Right cardiac atrium (tissue), 5 donors: ENCODE measurements around the gene ABCA7. TPM values are rescaled to one million over a fixed set of nuclear protein-coding genes. Genes with fewer than 3 reads are reported as not detected.
"Not testable (repeated sequence)": the region's sequence is repeated elsewhere in the genome, so short reads cannot be mapped to it uniquely, and the experiment has no call there.

Experiments
- ATAC-seq, 2 donors: fragments of 200-7000 bp; cut with Tn5 transposase; one replicate each; pipeline versions ENCODE4 v1.8.0 to v1.9.1; 2020; ENCODE audit warnings: moderate library complexity in 2 of 2, mild to moderate bottlenecking in 1 of 2
- DNase-seq, 3 donors: peaks; one replicate each; pipeline ENCODE4 v3.0.0-alpha.2; 2020
- H3K27ac ChIP-seq: one replicate; pipeline ENCODE4 v1.5.1; 2013; ENCODE audit warnings: mild to moderate bottlenecking, low read length, control low read depth, moderate library complexity
- H3K27me3 ChIP-seq: one replicate; pipeline ENCODE4 v1.6.1; 2013; ENCODE audit not compliant: control insufficient read depth, insufficient read depth
- H3K4me1 ChIP-seq: one replicate; pipeline ENCODE4 v1.6.1; 2013; ENCODE audit warnings: low read length; ENCODE audit not compliant: control insufficient read depth, insufficient read depth
- H3K4me3 ChIP-seq: one replicate; pipeline ENCODE4 v1.5.1; 2013; ENCODE audit warnings: low read length, control low read depth
- H3K9me3 ChIP-seq: one replicate; pipeline ENCODE4 v1.6.1; 2013; ENCODE audit warnings: low read length; ENCODE audit not compliant: control insufficient read depth
- WGBS: extraction: QIAGEN DNeasy Blood & Tissue Kit; methylation state at CpG from one replicate; pipeline ENCODE4 v1.1.7; 2013; 5-methylcytosine and 5-hydroxymethylcytosine counted together
- intact Hi-C, 4 donors: fragments of 100-400 bp; cut with DNase I; formaldehyde crosslinking; loops; one replicate each; pipeline versions ENCODE4 v1.11.0 to v1.14.0; 2022 to 2023
- polyA plus RNA-seq: library from polyadenylated mRNA; stranded (reverse); fragments of 200-250 nt; gene quantifications from one replicate; pipeline ENCODE4 v1.2.3, GENCODE V29; 2013
- total RNA-seq, 4 donors: library from RNA; stranded (reverse); fragmentation: NEBNext Ultra II Directional; extraction: Animal tissue kit (Norgen Biotek cat#: 25700); gene quantifications; one replicate each; pipeline ENCODE4 v1.2.1, GENCODE V29; 2021
- donor health status: healthy with polysubstance abuse.
- donor health status: DM: no; HTN: yes; CAD: no.
- donor health status: DM: no; HTN: no; CAD: no.
- donor health status: DM: no; HTN: yes; CAD: no; lungs with severe emphysema.
- donor health status: DM: yes; HTN: yes; CAD: no.

ABCA7 gene
- total and polyA plus RNA-seq, 5 donors = 7.3 to 10.4 (median 9.1) TPM

DNA sequence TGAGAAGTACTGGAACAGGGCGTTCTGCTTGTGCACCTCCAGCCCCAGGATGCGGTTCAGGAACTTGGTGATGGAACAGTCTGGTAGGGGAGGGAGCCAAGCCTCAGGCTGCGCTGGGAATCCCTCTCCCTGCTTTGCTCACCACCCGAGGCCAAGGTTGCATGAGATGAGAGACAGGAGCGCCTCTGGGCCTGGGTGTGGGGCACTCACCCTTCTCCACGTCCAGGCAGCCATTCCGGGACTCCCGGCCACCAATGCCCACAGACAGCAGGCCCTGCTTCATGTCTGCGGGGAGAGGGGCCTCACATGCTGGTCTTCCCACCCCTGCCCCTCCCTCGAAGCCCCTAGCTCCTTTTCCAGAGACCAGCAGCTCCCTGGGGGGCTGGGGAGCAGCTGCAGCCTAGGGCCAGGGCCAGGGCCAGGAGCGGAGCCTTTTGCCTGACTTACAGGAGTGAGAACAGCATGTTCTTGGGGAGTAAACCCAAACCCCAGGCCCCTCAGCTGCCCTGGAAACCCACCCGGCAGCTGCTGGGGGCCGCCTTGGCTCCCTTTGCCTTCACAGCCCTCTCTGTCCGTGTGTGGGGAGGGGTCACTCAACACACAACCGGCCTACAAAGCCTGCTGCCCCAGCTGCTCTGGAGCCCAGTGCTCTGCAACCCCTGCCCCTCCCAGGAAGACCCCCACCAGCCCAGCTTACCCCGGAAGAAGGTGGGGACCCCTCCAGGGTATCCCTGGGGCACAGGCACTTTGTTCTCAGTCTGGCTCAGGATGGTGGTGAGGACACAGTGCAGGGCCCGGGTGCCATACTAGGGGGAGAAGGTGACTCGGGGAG is 71.1 kb downstream of the ABCA7 start:
- H3K9me3 ChIP-seq = no peaks in the 10 kb centered on the region
- ATAC-seq (no peak), DNase-seq (peak in 2 of 3 donors; percentile 54 to 66)
- intact Hi-C loops = loop anchor here in 3 of 4 donors (5.0 kb wide), 1 partner anchor 81 kb away; no protein-coding TSS in a partner anchor
- no peaks in the 10 kb centered on the region for H3K27me3 ChIP-seq
- no peak overlapping the region for H3K27ac ChIP-seq
- no peak overlapping the region for H3K4me3 ChIP-seq
- H3K4me1 ChIP-seq = no peaks in the 10 kb centered on the region
- 73% methylated on average over 18 of the region's 18 CpGs for WGBS

- WGBS = 78% methylated on average over 18 of the region's 18 CpGs
- H3K4me1 ChIP-seq = no peaks in the 10 kb centered on the region
- no peak overlapping the region for H3K27ac ChIP-seq
- no peaks in the 10 kb centered on the region for H3K9me3 ChIP-seq
- ATAC-seq (no peak), DNase-seq (peak in 1 of 3 donors; percentile 60)
- H3K4me3 ChIP-seq = no peak overlapping the region
- H3K27me3 ChIP-seq = no peaks in the 10 kb centered on the region
- intact Hi-C loops = loop anchor here in 3 of 4 donors (5.0 kb wide), 1 partner anchor 81 kb away; no protein-coding TSS in a partner anchor
Observed at GRCh38 chr19:1111641-1112267, 71.8 kb downstream of the ABCA7 start.

DNA sequence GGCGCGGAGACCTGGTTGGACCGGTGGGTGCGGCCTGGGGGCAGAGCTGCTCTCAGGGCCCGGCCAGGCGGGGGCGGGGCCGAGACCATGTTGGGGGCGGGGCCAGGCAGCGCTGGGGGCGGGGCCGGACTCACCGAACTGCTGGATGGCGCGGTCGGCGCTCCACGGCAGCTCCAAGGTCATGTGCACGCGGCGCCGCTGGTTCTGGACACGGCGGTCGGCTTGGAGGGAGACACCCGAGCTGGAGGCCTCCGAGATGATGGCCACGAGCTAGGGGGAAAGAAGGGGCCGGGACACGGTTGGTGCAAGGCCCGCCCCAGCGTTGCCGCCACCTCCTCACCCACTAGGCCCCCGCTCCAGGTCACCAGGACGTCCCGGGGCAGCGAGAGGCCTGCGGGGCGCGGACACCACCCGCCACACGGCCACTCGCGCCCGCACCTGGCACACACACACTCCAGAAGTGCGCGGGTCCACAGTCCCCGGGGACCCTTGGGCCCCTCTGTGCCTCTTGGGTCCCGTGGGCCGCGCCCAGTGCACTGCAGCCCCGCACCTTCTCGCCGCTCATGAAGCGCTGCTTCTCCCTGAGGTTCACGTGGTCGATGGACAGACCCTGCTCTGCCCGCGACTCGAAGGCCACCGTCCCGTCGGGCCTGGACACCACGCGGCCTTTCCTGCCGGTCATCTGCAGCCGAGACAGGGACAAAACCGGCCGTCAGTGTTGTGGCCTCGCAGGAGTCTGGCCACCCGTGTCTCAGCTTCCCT is 72.5 kb downstream of the ABCA7 start:
- H3K27me3 ChIP-seq = no peaks in the 10 kb centered on the region
- no peak overlapping the region for H3K4me3 ChIP-seq
- ATAC-seq (peak; percentile 22 to 28), DNase-seq (peak in 2 of 3 donors; percentile 83 to 85)
- no peaks in the 10 kb centered on the region for H3K9me3 ChIP-seq
- peak overlapping the region; percentile 32 for H3K27ac ChIP-seq
- no peaks in the 10 kb centered on the region for H3K4me1 ChIP-seq
- WGBS = 70% methylated on average over 71 of the region's 71 CpGs
- intact Hi-C loops = loop anchor here in 3 of 4 donors (5.0 kb wide), 1 partner anchor 80 kb away; no protein-coding TSS in a partner anchor

DNA sequence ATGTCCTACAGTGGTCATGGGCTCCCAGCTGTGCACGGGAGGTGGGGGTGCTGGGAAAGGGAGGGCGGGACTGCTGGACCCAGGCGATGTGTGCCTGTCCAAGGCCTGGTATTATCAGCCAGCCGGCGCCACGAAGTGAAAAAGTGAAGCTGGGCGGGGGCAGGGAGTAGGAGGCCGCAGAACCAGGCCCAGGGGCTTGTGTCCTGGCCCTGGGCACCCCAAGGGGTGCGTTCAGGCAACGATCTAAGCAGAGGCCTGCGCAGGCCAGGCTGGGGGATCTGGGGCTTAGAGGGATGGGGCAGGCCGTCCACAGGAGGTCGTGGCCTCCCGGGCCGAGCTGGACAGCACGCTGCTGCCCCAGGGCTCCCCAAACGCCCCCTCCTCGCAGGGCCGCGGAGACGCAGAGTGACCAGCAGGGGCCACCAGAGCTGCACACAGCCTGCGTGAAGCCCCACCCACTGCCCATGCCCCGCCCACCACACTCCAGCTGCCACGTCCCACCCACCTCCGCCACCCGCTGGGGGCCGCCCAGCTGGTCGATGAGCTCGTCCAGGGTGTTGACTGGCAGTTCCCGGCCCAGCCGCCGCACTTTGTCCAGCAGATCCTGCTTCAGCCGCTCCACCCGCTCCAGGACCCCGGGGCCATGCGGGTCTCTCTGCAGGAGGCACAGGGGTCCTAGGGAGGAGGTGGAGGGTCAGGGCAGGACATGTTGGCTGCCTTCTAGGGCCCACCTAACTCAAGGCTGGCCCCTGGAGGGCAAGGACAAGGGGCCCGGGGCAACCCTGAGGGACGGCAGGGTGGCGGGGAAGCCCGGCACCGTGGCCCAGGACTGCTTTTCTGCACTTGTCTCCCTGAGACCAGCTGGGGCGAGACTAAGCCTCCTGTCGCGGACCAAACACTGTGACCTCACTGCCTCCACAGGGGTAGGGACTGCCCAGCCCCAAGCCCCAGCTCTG is 73.4 kb downstream of the ABCA7 start:
- intact Hi-C loops = loop anchor here in 3 of 4 donors (5.0 kb wide), 1 partner anchor 79 kb away; no protein-coding TSS in a partner anchor
- WGBS = 21% methylated on average over 44 of the region's 44 CpGs

GRCh38 chr19:1113986-1114483 is 74.1 kb downstream of the ABCA7 start:
- Histone ChIP-seq H3K27me3 (no peaks in the 10 kb centered on the region), H3K4me3 (no peak overlapping the region), H3K27ac (no peak overlapping the region), H3K4me1 (no peaks in the 10 kb centered on the region), H3K9me3 (no peaks in the 10 kb centered on the region)
- peak in 2 of 3 donors; percentile 64 to 67 for DNase-seq
- no peak for ATAC-seq
- intact Hi-C loops = loop anchor here in 3 of 4 donors (5.0 kb wide), 1 partner anchor 78 kb away; no protein-coding TSS in a partner anchor
- WGBS = 89% methylated on average over 25 of the region's 25 CpGs

More for the DNA sequence above, 73.4 kb downstream of the ABCA7 start:
- Histone ChIP-seq H3K27me3 (no peaks in the 10 kb centered on the region), H3K4me1 (no peaks in the 10 kb centered on the region), H3K27ac (peak overlapping the region; percentile 32), H3K9me3 (no peaks in the 10 kb centered on the region), H3K4me3 (no peak overlapping the region)
- peak; percentile 90 to 91 for ATAC-seq
- peak; percentile 98 to 99 (median 99) for DNase-seq

- ATAC-seq, H3K27ac ChIP-seq, H3K27me3 ChIP-seq, H3K4me1 ChIP-seq, H3K9me3 ChIP-seq, H3K4me3 ChIP-seq, DNase-seq: not testable (repeated sequence)
- intact Hi-C loops = loop anchor here (5.0 kb wide), 1 partner anchor 78 kb away; no protein-coding TSS in a partner anchor
- WGBS = 97% methylated on average over 9 of the region's 9 CpGs
Observed at GRCh38 chr19:1114728-1115127, 74.8 kb downstream of the ABCA7 start.

Other genes starting within 250 kb of the ABCA7 start
- 100 to 1,000 TPM in 1 of 4 donors, 10 to 100 TPM in 3; 67.5 to 119 (median 82.3) TPM for gene PTBP1, start 242.7 kb upstream of the ABCA7 start, total RNA-seq
- gene PTBP1, start 242.7 kb upstream of the ABCA7 start, polyA plus RNA-seq = 42.9 TPM
- not detected for gene PLPPR3, start 218.2 kb upstream of the ABCA7 start, total RNA-seq
- gene PLPPR3, start 218.2 kb upstream of the ABCA7 start, polyA plus RNA-seq = 0.05 TPM
- gene AZU1, start 212.3 kb upstream of the ABCA7 start, total RNA-seq = not detected
- gene AZU1, start 212.3 kb upstream of the ABCA7 start, polyA plus RNA-seq = 0.11 TPM
- gene PRTN3, start 199.1 kb upstream of the ABCA7 start, total RNA-seq = not detected
- not detected for gene PRTN3, start 199.1 kb upstream of the ABCA7 start, polyA plus RNA-seq
- 1 to 10 TPM in 3 of 4 donors, under 1 TPM in 1; 0.85 to 2.6 (median 1.9) TPM for gene ELANE, start 187.8 kb upstream of the ABCA7 start, total RNA-seq
- gene ELANE, start 187.8 kb upstream of the ABCA7 start, polyA plus RNA-seq = 3.4 TPM
- 100 to 1,000 TPM; 221 to 590 (median 310) TPM for gene CFD, start 180.4 kb upstream of the ABCA7 start, total RNA-seq
- gene CFD, start 180.4 kb upstream of the ABCA7 start, polyA plus RNA-seq = 869 TPM
- 10 to 100 TPM; 23.9 to 28.4 (median 25.4) TPM for gene MED16, start 146.9 kb upstream of the ABCA7 start, total RNA-seq
- 21.3 TPM for gene MED16, start 146.9 kb upstream of the ABCA7 start, polyA plus RNA-seq
- not detected for gene RNU6-9, start 146.6 kb upstream of the ABCA7 start, total RNA-seq
- gene RNU6-9, start 146.6 kb upstream of the ABCA7 start, polyA plus RNA-seq = not detected
- gene R3HDM4, start 126.9 kb upstream of the ABCA7 start, total RNA-seq = 10 to 100 TPM; 18.6 to 31.2 (median 21.2) TPM
- 25.8 TPM for gene R3HDM4, start 126.9 kb upstream of the ABCA7 start, polyA plus RNA-seq
- not detected for gene KISS1R, start 122.8 kb upstream of the ABCA7 start, total RNA-seq
- not detected for gene KISS1R, start 122.8 kb upstream of the ABCA7 start, polyA plus RNA-seq
- gene ARID3A, start 114.1 kb upstream of the ABCA7 start, total RNA-seq = 1 to 10 TPM; 4.2 to 6.2 (median 5.6) TPM
- gene ARID3A, start 114.1 kb upstream of the ABCA7 start, polyA plus RNA-seq = 3.3 TPM
- gene WDR18, start 55.8 kb upstream of the ABCA7 start, total RNA-seq = 10 to 100 TPM; 12.2 to 24.0 (median 15.8) TPM
- 22.5 TPM for gene WDR18, start 55.8 kb upstream of the ABCA7 start, polyA plus RNA-seq
- gene GRIN3B, start 39.7 kb upstream of the ABCA7 start, total RNA-seq = under 1 TPM in 1 of 4 donors, not detected in 3; 0.06 TPM
- gene GRIN3B, start 39.7 kb upstream of the ABCA7 start, polyA plus RNA-seq = not detected
- gene TMEM259, start 19.0 kb upstream of the ABCA7 start, total RNA-seq = 100 to 1,000 TPM; 127 to 161 (median 143) TPM
- gene TMEM259, start 19.0 kb upstream of the ABCA7 start, polyA plus RNA-seq = 164 TPM
- not detected for gene RNU6-2, start 18.6 kb upstream of the ABCA7 start, total RNA-seq
- not detected for gene RNU6-2, start 18.6 kb upstream of the ABCA7 start, polyA plus RNA-seq
- gene CNN2, start 13.5 kb upstream of the ABCA7 start, total RNA-seq = 10 to 100 TPM; 57.4 to 75.9 (median 63.8) TPM
- 52.1 TPM for gene CNN2, start 13.5 kb upstream of the ABCA7 start, polyA plus RNA-seq
- gene ARHGAP45, start 27.1 kb downstream of the ABCA7 start, total RNA-seq = 10 to 100 TPM in 1 of 4 donors, 1 to 10 TPM in 3; 7.7 to 10.4 (median 9.2) TPM
- gene ARHGAP45, start 27.1 kb downstream of the ABCA7 start, polyA plus RNA-seq = 5.9 TPM
- 100 to 1,000 TPM; 110 to 145 (median 131) TPM for gene POLR2E, start 55.3 kb downstream of the ABCA7 start, total RNA-seq
- 179 TPM for gene POLR2E, start 55.3 kb downstream of the ABCA7 start, polyA plus RNA-seq
- 100 to 1,000 TPM; 300 to 374 (median 359) TPM for gene GPX4, start 63.9 kb downstream of the ABCA7 start, total RNA-seq
- gene GPX4, start 63.9 kb downstream of the ABCA7 start, polyA plus RNA-seq = 713 TPM
- 10 to 100 TPM; 18.0 to 44.5 (median 20.5) TPM for gene SBNO2, start 134.2 kb downstream of the ABCA7 start, total RNA-seq
- 13.4 TPM for gene SBNO2, start 134.2 kb downstream of the ABCA7 start, polyA plus RNA-seq
- 10 to 100 TPM; 56.9 to 62.0 (median 57.7) TPM for gene STK11, start 165.7 kb downstream of the ABCA7 start, total RNA-seq
- 64.5 TPM for gene STK11, start 165.7 kb downstream of the ABCA7 start, polyA plus RNA-seq
- gene CBARP, start 197.9 kb downstream of the ABCA7 start, total RNA-seq = 1 to 10 TPM in 3 of 4 donors, under 1 TPM in 1; 0.89 to 2.2 (median 1.5) TPM
- 0.97 TPM for gene CBARP, start 197.9 kb downstream of the ABCA7 start, polyA plus RNA-seq
- 100 to 1,000 TPM; 490 to 706 (median 622) TPM for gene ATP5F1D, start 201.6 kb downstream of the ABCA7 start, total RNA-seq
- 660 TPM for gene ATP5F1D, start 201.6 kb downstream of the ABCA7 start, polyA plus RNA-seq
- 100 to 1,000 TPM in 1 of 4 donors, 10 to 100 TPM in 3; 50.2 to 123 (median 62.4) TPM for gene MIDN, start 208.5 kb downstream of the ABCA7 start, total RNA-seq
- gene MIDN, start 208.5 kb downstream of the ABCA7 start, polyA plus RNA-seq = 45.6 TPM
- gene CIRBP, start 229.2 kb downstream of the ABCA7 start, total RNA-seq = 100 to 1,000 TPM; 288 to 417 (median 333) TPM
- gene CIRBP, start 229.2 kb downstream of the ABCA7 start, polyA plus RNA-seq = 370 TPM
- 10 to 100 TPM; 15.9 to 18.1 (median 17.0) TPM for gene FAM174C, start 235.4 kb downstream of the ABCA7 start, total RNA-seq
- gene FAM174C, start 235.4 kb downstream of the ABCA7 start, polyA plus RNA-seq = 25.3 TPM
- not detected for gene EFNA2, start 245.8 kb downstream of the ABCA7 start, total RNA-seq
- not detected for gene EFNA2, start 245.8 kb downstream of the ABCA7 start, polyA plus RNA-seq